CD4-positive, alpha-beta T cell (primary cell): Measurements from ENCODE around the gene ATF4. TPM values are rescaled to one million over a fixed set of nuclear protein-coding genes. Genes with fewer than 3 reads are reported as not detected.

ENCODE experiments used
- ATAC-seq: fragments of 200-7000 bp; cut with Tn5 transposase; one replicate; pipeline ENCODE4 v1.10.0; 2022; ENCODE audit warnings: mild to moderate bottlenecking; ENCODE audit not compliant: poor library complexity
- CTCF ChIA-PET: fragments of 350-600 bp; sonication (Branson Sonifier 250); formaldehyde crosslinking; loops from one replicate; lab custom pipeline; 2021; ENCODE audit warnings: antibody characterized with exemption, inconsistent platforms; lab: Charles Lee
- POLR2A ChIA-PET: fragments of 350-600 bp; sonication (Branson Sonifier 250); formaldehyde crosslinking; loops from one replicate; lab custom pipeline; 2021; ENCODE audit warnings: antibody characterized with exemption, inconsistent platforms; lab: Charles Lee
- DNase-seq, 14 experiments: peaks; one replicate each; pipeline ENCODE4 v3.0.0-alpha.2; 2013 to 2020; ENCODE audit warnings: mixed read lengths in 2 of 14
- H3K27ac ChIP-seq, 2 donors: one replicate each; pipeline versions ENCODE4 v1.5.1 to v1.7.0; 2013; ENCODE audit warnings: low read length in 2 of 2, low read depth in 1 of 2, mild to moderate bottlenecking in 1 of 2
- H3K27me3 ChIP-seq, 2 experiments: 1 replicate in 1 of 2; 2 replicates in 1 of 2; pipeline versions ENCODE4 v1.6.1 to v1.7.0; 2013; ENCODE audit warnings: low read length in 2 of 2, control low read depth in 1 of 2, mild to moderate bottlenecking in 1 of 2, moderate library complexity in 1 of 2; ENCODE audit not compliant: insufficient read depth in 2 of 2, control insufficient read depth in 1 of 2
- H3K36me3 ChIP-seq: one replicate; pipeline ENCODE4 v1.6.1; 2013; ENCODE audit warnings: low read length, control low read depth; ENCODE audit not compliant: insufficient read depth
- H3K4me1 ChIP-seq: one replicate; pipeline ENCODE4 v1.6.1; 2013; ENCODE audit warnings: low read length, control low read depth; ENCODE audit not compliant: insufficient read depth
- H3K4me3 ChIP-seq: one replicate; pipeline ENCODE4 v1.5.1; 2013; ENCODE audit warnings: mild to moderate bottlenecking, low read length, moderate library complexity
- H3K9me3 ChIP-seq, 2 experiments: 1 replicate in 1 of 2; 2 replicates in 1 of 2; pipeline versions ENCODE4 v1.6.1 to v1.7.0; 2013; ENCODE audit warnings: low read length in 2 of 2, mild to moderate bottlenecking in 2 of 2, control low read depth in 1 of 2, moderate library complexity in 1 of 2; ENCODE audit not compliant: control insufficient read depth in 1 of 2, insufficient read depth in 1 of 2
- H3K27ac Mint-ChIP-seq: one replicate; pipeline ENCODE4 v1.8.0; 2020; ENCODE audit warnings: mixed read lengths
- H3K27me3 Mint-ChIP-seq: one replicate; pipeline ENCODE4 v1.8.0; 2021; ENCODE audit warnings: mixed read lengths
- H3K36me3 Mint-ChIP-seq: one replicate; pipeline ENCODE4 v1.8.0; 2021; ENCODE audit warnings: low read depth, mixed read lengths
- H3K4me1 Mint-ChIP-seq: one replicate; pipeline ENCODE4 v1.8.0; 2021; ENCODE audit warnings: low read depth, mixed read lengths
- H3K4me3 Mint-ChIP-seq: one replicate; pipeline ENCODE4 v1.8.0; 2020; ENCODE audit warnings: mild to moderate bottlenecking, mixed read lengths
- H3K9me3 Mint-ChIP-seq: one replicate; pipeline ENCODE4 v1.8.0; 2020; ENCODE audit warnings: mixed read lengths
- CTCF ChIP-seq: fragments of 200-600 bp; IDR thresholded peaks from one replicate; pipeline ENCODE4 v1.8.0; 2022; ENCODE audit warnings: antibody characterized with exemption, mild to moderate bottlenecking
- intact Hi-C, 2 experiments: fragments of 100-400 bp; cut with DNase I in 1 of 2; cut with micrococcal nuclease in 1 of 2; formaldehyde crosslinking; loops; one replicate each; pipeline versions ENCODE4 v1.15.1 to v1.9.0; 2023 to 2025; cut with DNase I, micrococcal nuclease
- total RNA-seq, 174 experiments: library from RNA in 2 of 174; stranded (reverse) in 2 of 174; gene quantifications; one replicate each; pipeline ENCODE4 v1.2.3 and lab custom pipeline; 2021 to 2026

ATF4 gene
- total RNA-seq, 2 experiments from 2014 or later, result 358 to 365 TPM

GRCh38 chr22:39472570-39473556 is 47.5 kb upstream of the ATF4 start:
- H3K4me1 Mint-ChIP-seq, result peaks cover 18% of the 10 kb centered on the region
- H3K27me3 Mint-ChIP-seq, result no peaks in the 10 kb centered on the region
- TF ChIP-seq CTCF, result no peak
- H3K4me1 ChIP-seq, result peaks cover 21% of the 10 kb centered on the region
- DNase-seq, result no peak
- H3K27ac ChIP-seq, result no peak overlapping the region
- H3K9me3 ChIP-seq, result no peaks in the 10 kb centered on the region
- ATAC-seq, result no peak
- H3K4me3 ChIP-seq, result no peak overlapping the region
- no peaks in the 10 kb centered on the region for H3K27me3 ChIP-seq
- POLR2A ChIA-PET, result interaction anchor here (0.6 kb wide), 1 partner anchor 67 kb away, joined by 3 read pairs; no protein-coding TSS in a partner anchor
- no peak overlapping the region for H3K4me3 Mint-ChIP-seq
- H3K27ac Mint-ChIP-seq, result no peak overlapping the region
- no peaks in the 10 kb centered on the region for H3K36me3 Mint-ChIP-seq
- H3K36me3 ChIP-seq, result no peaks in the 10 kb centered on the region
- CTCF ChIA-PET, result no interaction called here
- H3K9me3 Mint-ChIP-seq, result no peaks in the 10 kb centered on the region
- intact Hi-C loops, result no loop called here

GRCh38 chr22:39473851-39474250 is 46.5 kb upstream of the ATF4 start:
- Mint-ChIP-seq H3K27ac (no peak overlapping the region), H3K9me3 (no peaks in the 10 kb centered on the region), H3K4me1 (peaks cover 18% of the 10 kb centered on the region), H3K36me3 (no peaks in the 10 kb centered on the region), H3K4me3 (no peak overlapping the region), H3K27me3 (no peaks in the 10 kb centered on the region)
- Histone ChIP-seq H3K27me3 (no peaks in the 10 kb centered on the region), H3K4me1 (peaks cover 21% of the 10 kb centered on the region), H3K36me3 (no peaks in the 10 kb centered on the region), H3K9me3 (no peaks in the 10 kb centered on the region), H3K4me3 (no peak overlapping the region), H3K27ac (no peak overlapping the region)
- intact Hi-C loops, result no loop called here
- ChIA-PET POLR2A (interaction anchor here (0.6 kb wide), 1 partner anchor 68 kb away, joined by 3 read pairs; no protein-coding TSS in a partner anchor), CTCF (no interaction called here)
- DNase-seq (no peak), ATAC-seq (no peak)
- TF ChIP-seq CTCF, result no peak

GRCh38 chr22:39474351-39475111 is 45.8 kb upstream of the ATF4 start:
- intact Hi-C loops, result no loop called here

More at GRCh38 chr22:39474351-39475111, 45.8 kb upstream of the ATF4 start:
- no peaks in the 10 kb centered on the region for H3K9me3 Mint-ChIP-seq
- H3K36me3 Mint-ChIP-seq, result no peaks in the 10 kb centered on the region
- H3K27me3 Mint-ChIP-seq, result no peaks in the 10 kb centered on the region
- Histone ChIP-seq H3K9me3 (no peaks in the 10 kb centered on the region), H3K4me1 (peaks cover 21% of the 10 kb centered on the region), H3K36me3 (no peaks in the 10 kb centered on the region), H3K4me3 (no peak overlapping the region), H3K27me3 (no peaks in the 10 kb centered on the region), H3K27ac (no peak overlapping the region)
- H3K27ac Mint-ChIP-seq, result no peak overlapping the region
- H3K4me3 Mint-ChIP-seq, result no peak overlapping the region
- H3K4me1 Mint-ChIP-seq, result peaks cover 18% of the 10 kb centered on the region
- ChIA-PET POLR2A (no interaction called here), CTCF (no interaction called here)
- no peak for TF ChIP-seq CTCF
- no peak for DNase-seq
- no peak for ATAC-seq
